Spinal cord (tissue), 10 donors: ENCODE measurements around the gene SEC11C. TPM values are rescaled to one million over a fixed set of nuclear protein-coding genes. Genes with fewer than 3 reads are reported as not detected.

Source experiments
- DNase-seq, 6 donors: peaks; one replicate each; pipeline versions ENCODE4 v3.0.0 to v3.0.0-alpha.2; 2013 to 2015; ENCODE audit warnings: low spot score in 6 of 6, low read depth in 4 of 6
- H3K27ac ChIP-seq: one replicate; pipeline ENCODE4 v1.5.1; 2013; ENCODE audit warnings: low read depth, low read length, control low read depth
- H3K27me3 ChIP-seq: one replicate; pipeline ENCODE4 v1.6.1; 2013; ENCODE audit warnings: low read length; ENCODE audit not compliant: control insufficient read depth, insufficient read depth
- H3K36me3 ChIP-seq: one replicate; pipeline ENCODE4 v1.6.1; 2013; ENCODE audit warnings: low read length; ENCODE audit not compliant: control insufficient read depth, insufficient read depth
- H3K4me1 ChIP-seq: one replicate; pipeline ENCODE4 v1.6.1; 2013; ENCODE audit warnings: low read length; ENCODE audit not compliant: control insufficient read depth, insufficient read depth
- H3K4me3 ChIP-seq: one replicate; pipeline ENCODE4 v1.5.1; 2013; ENCODE audit warnings: low read depth, low read length, control low read depth
- H3K9me3 ChIP-seq: one replicate; pipeline ENCODE4 v1.6.1; 2013; ENCODE audit warnings: low read length; ENCODE audit not compliant: control insufficient read depth, insufficient read depth
- WGBS: methylation state at CpG from one replicate; pipeline ENCODE4 v1.1.5; 2013; ENCODE audit warnings: missing lambda C conversion rate; ENCODE audit not compliant: insufficient coverage; 5-methylcytosine and 5-hydroxymethylcytosine counted together
- polyA plus RNA-seq, 2 donors: library from polyadenylated mRNA; unstranded; fragments of 120-200 nt; gene quantifications; one replicate each; pipeline ENCODE4 v1.2.1, GENCODE V29; 2013; ENCODE audit not compliant: insufficient read length in 2 of 2
- total RNA-seq, 2 donors: library from RNA; depleted of rRNA in 1 of 2; stranded (reverse); fragments of 120-200 nt in 1 of 2; fragments of >200 nt in 1 of 2; gene quantifications; one replicate each; pipeline versions ENCODE4 v1.2.3 to v1.2.4, GENCODE V29; 2013 to 2014
- donor health status: healthy.

SEC11C gene
- total and polyA plus RNA-seq, 4 donors = 61.7 to 206 (median 138) TPM

DNA sequence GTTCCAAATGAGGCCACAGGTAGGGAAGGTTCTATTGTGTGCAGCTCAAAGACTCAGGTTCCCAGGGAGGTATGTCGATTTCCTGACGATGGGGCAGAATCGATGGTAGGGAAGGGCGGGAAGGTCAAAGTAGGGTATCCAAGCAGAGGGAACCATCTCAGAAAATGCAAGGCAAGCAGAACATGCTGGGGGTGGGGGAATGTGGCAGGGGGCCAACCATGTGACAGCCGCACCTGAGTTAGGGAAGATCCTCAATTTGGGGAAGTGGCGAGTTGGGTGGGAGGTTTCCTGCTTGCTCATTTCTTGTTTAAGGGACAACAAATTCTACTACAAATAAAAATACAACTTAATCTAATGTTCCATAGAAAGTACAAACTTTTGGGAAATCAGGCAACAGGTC, 58.5 kb downstream of the SEC11C start:
- Histone ChIP-seq H3K4me3 (no peak overlapping the region), H3K36me3 (no peaks in the 10 kb centered on the region), H3K4me1 (peaks cover 4% of the 10 kb centered on the region), H3K9me3 (no peaks in the 10 kb centered on the region), H3K27ac (no peak overlapping the region), H3K27me3 (no peaks in the 10 kb centered on the region)
- 95% methylated on average over 4 of the region's 6 CpGs for WGBS
- no peak for DNase-seq

DNA sequence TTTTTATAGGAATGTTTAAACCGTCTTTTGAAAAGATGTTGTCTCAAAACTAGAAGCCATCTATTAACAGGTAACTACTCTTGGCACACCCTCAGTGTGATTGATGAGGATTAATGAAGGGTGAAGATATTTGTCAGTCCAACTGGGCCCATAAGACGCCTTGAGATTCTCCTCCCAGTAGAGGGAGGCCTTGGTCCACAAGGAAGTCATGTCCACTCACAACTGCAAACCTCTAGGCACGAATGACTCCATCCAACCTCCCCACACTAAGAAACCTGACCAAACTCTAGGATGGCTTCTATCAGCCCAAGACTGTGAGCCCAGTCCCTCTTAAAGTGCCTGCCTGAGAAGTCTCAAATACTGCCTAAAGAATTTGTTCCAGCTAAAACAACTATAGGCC, 61.1 kb downstream of the SEC11C start:
- Histone ChIP-seq H3K4me3 (no peak overlapping the region), H3K27me3 (no peaks in the 10 kb centered on the region), H3K36me3 (no peaks in the 10 kb centered on the region), H3K27ac (no peak overlapping the region), H3K4me1 (peaks cover 4% of the 10 kb centered on the region), H3K9me3 (no peaks in the 10 kb centered on the region)
- WGBS = 100% methylated on average over 1 of the region's 3 CpGs
- no peak for DNase-seq

DNA sequence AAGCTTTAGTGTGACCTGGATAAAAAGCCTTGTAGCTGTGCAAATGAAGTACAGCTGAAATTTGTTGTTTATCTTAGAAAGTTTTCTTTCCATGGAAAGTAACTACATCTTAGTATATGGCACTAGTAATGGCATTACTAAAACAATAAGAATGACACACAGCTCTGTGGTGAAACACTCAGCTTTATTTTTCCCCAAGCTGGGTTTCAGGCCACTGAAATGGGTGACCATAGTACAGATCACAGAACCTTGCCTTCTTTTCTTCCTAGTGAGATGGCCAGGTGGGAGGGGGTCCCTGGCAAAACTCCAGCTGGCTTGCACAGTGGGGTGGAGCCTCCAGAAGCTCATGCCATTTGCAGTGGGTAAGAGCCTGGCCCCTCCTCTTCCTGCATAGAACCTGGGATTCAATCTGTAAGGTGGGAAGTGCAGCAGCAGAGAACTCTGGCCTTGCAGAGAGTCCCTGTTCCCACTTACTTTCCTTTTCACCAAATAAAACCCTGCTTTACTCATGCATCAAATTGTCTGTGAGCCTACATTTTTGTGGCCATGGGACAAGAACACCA, 62.7 kb downstream of the SEC11C start:
- no peak for DNase-seq
- no peaks in the 10 kb centered on the region for H3K4me1 ChIP-seq
- H3K36me3 ChIP-seq = no peaks in the 10 kb centered on the region
- H3K27ac ChIP-seq = no peak overlapping the region
- H3K4me3 ChIP-seq = no peak overlapping the region
- H3K27me3 ChIP-seq = no peaks in the 10 kb centered on the region
- H3K9me3 ChIP-seq = no peaks in the 10 kb centered on the region

DNA sequence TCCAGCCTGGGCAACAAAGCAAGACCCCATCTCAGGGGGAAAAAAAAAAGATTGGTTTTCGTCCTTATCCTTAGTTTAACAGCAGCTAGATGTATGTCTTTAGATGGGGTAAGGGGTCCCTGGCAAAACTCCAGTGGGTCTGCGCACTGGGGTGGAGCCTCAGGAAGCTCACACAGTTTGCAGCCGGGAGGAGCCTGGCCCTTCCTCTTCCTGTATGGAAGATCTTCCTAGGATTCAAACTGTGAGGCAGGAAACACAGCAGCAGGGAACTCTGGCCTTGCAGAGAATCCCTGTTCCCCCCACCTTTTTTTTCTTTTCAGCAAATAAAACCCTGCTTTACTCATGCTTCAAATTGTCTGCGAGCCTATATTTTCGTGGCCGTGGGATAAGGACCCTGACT, 67.8 kb downstream of the SEC11C start:
- no peak for DNase-seq
- WGBS = 81% methylated on average over 3 of the region's 6 CpGs
- Histone ChIP-seq H3K27me3 (no peaks in the 10 kb centered on the region), H3K36me3 (no peaks in the 10 kb centered on the region), H3K27ac (no peak overlapping the region), H3K4me1 (no peaks in the 10 kb centered on the region), H3K9me3 (no peaks in the 10 kb centered on the region), H3K4me3 (no peak overlapping the region)

Other genes starting within 250 kb of the SEC11C start
- gene GRP, start 80.3 kb downstream of the SEC11C start, total RNA-seq = 1 to 10 TPM; 2.0 to 5.1 TPM
- gene GRP, start 80.3 kb downstream of the SEC11C start, polyA plus RNA-seq = 10 to 100 TPM in 1 of 2 donors, 1 to 10 TPM in 1; 9.5 to 11.1 TPM
- under 1 TPM in 1 of 2 donors, not detected in 1; 0.22 TPM for gene RAX, start 133.6 kb downstream of the SEC11C start, total RNA-seq
- not detected for gene RAX, start 133.6 kb downstream of the SEC11C start, polyA plus RNA-seq
- under 1 TPM; 0.20 to 0.22 TPM for gene CPLX4, start 178.8 kb downstream of the SEC11C start, total RNA-seq
- gene CPLX4, start 178.8 kb downstream of the SEC11C start, polyA plus RNA-seq = under 1 TPM; 0.27 to 0.35 TPM
- 10 to 100 TPM; 63.2 to 87.5 TPM for gene LMAN1, start 219.4 kb downstream of the SEC11C start, total RNA-seq
- gene LMAN1, start 219.4 kb downstream of the SEC11C start, polyA plus RNA-seq = 10 to 100 TPM; 32.1 to 36.2 TPM